Right hindlimb (tissue), 1 donor: Measurements from ENCODE around the gene ADAM29.
"Not testable (repeated sequence)": the region's sequence is repeated elsewhere in the genome, so short reads cannot be mapped to it uniquely, and the experiment has no call there.

Source experiments
- DNase-seq: peaks from one replicate; pipeline ENCODE4 v3.0.0-alpha.2; 2018

Gene ADAM29

DNA sequence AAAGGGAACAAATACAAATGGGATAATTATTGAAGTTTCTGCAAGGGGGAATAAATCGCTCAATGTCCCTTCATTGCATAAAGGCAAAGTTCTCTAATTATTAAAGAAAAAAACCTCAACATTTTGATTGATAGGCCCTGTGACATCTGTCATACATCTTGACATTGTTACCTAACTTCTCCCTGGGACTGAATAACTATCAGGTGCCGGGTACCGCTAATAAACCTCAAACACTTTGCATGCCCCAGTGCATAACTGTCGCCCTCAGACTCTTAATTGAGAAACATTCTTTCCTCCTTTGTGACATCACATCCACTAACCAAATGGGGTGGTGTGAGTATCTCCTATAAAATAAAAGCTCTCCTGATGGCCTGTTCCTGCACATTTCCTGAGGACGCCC lies at the start of gene ADAM29:
TSS of gene ADAM29 (plus strand) at position 301 of the 400 bp plus-strand sequence. CDS start 57,168 bp downstream, outside the sequence.
- no peak for DNase-seq

DNA sequence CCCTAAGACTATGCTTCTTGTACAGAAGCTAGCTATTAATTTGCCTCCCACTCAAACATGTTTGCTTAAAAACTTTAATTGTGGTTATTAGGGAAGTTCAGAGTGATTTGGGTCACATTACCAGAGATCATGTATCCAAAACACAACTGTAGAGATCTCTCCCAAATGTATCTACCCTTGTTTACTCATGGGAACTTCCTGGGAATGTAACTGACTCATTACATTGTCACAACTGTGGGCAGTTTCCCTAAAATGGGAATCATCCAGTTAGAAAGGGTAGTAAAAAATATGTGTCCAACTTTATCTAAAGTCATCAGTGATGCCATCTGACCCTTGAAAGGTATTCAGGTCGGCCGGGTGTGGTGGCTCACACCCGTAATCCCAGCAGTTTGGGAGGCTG lies 48.8 kb upstream of the ADAM29 start:
- DNase-seq = no peak

DNA sequence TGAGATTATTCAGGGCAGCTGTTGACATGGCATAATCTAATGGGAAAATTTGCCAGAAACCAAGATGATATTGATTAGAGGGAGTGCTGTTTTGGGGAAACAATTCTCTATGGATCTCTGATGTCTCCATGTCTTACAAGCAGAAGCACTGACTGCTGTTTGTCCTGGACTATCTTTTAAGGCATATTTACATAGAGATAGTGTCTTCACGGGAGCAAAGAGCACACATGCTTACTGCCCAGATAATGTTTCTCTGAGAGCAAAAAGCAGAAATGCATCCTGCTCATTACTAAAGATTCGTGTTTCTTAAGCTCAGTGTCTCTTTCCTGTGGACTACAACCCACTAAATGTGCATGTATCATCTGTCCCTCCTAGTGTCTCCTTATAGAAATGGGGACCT lies 47.8 kb upstream of the ADAM29 start:
- DNase-seq = no peak

- no peak for DNase-seq
These were observed 46.8 kb upstream of the ADAM29 start for GRCh38 chr4:174871407-174871806.

DNA sequence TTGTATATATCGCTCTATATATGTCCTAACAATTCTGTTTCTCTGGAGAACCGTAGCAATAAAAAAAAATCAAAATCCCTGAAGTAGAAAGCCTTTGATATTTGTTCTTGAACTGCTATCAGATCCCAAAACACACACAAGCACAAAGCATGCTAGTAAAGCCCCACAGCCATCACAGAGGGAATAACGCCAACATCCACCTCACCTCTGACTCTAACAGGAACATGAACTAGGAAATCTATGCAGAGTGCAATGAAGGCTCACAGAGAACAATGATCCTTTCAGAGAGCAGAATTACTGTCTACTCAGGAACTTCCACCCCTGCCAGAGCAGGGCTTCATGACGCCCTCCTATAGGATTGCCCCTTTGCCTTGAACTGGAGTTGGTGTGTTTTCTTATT lies 45.0 kb upstream of the ADAM29 start:
- DNase-seq = not testable (repeated sequence)

DNA sequence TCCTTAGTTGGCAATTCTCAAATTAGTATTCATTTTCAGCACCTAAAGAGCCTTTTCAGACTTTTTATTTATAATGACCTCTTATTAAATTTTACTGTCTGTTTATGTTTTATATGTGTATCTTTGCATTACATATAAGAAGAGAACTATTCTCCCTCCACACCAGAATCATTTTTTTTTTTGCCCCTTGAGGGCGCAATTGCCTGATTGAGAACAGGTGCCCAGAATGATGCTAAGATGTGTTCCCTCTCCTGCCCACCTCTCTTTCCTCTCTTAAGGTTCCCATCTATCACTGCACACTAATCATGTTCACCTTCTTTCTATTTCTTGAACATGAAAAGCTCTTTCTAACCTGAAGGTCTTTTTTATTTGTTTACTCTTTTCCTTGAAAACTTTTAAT lies 44.2 kb upstream of the ADAM29 start:
- no peak for DNase-seq

GRCh38 chr4:174874898-174875297 lies 43.3 kb upstream of the ADAM29 start:
- no peak for DNase-seq

DNA sequence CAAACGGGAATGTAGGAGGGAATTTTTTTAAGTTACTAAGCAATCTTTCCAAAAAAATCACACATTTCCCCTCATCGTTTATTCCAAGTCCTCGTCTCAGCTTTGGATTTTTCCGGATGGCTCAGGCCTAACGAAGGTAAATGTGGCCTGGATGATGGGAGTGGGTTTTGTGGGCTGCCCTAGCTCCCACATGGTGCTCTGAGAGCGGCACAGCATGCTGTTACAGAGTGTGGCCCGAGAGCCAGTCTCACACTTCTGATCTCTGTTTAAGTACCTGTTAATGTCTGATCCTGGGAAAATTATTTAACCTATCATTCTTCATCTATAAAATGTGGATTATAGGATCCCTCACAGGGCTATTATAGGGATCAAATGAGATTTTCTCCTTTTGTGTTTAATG lies 38.2 kb upstream of the ADAM29 start:
- DNase-seq = no peak

GRCh38 chr4:174882317-174882992 lies 35.7 kb upstream of the ADAM29 start:
- DNase-seq = no peak

DNA sequence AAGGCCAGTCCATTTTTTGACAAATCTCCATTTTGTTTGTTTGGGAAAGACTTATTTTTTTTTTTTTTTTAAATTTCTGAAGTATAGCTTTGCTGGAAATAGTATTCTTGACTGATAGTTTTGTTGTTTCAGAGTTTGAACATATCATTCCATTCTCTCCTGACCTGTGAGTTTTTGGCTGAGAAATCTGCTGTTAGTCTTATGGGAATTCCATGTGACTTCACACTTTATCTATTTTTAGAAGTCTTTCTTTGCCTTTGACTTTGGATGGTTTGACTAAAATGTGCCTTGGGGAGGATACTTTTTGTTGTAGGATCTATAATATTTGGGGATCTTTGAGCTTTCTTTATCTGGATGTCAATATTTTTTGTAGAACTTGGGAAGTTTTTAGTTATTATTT lies 10.7 kb upstream of the ADAM29 start:
- no peak for DNase-seq

DNA sequence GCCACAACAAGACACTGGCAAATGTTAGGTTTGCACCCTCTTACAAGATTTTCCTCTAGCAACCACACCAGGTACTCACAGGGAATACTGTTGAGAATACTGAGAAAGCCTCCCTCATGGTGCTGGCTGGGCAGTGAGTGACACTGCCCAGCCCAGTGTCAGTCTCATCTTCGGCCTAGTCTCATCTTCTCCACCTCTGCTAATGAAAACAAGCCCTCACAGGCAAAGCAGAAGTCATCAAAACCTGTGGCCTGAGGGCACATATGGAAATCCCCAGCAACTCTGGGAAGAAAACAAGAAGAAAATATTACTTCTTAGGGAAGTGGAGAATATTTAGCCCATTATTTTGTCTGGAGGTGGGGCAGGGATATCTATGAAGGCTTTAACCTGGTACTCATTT lies 7.9 kb upstream of the ADAM29 start:
- no peak for DNase-seq

DNA sequence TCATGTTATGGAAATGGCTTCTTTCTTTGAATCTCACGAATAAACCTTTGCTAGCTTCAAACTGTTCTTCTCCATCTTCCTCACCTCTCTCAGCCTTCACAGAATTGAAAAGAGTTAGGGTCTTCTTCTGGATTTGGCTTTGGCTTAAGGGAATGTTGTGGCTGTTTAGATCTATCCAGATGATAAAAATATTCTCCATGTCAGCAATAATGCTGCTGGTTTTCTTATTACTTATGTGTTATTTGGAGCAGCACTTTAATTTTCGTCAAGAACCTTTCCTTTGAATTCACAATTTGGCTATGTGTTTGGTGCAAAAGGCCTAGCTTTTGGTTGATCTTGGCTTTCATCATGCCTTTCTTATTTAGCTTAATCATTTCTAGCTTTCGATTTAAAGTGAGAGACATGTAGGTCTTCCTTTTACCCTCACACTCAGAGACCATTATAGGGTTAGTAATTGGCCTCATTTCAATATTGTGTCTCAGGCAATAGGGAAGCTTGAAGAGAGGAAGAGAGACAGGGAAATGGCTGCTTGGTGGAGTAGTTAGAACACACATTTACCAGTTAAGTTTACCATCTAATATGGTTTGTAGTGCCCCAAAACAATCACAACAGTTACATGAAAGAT lies 5.1 kb upstream of the ADAM29 start:
- DNase-seq = no peak

- no peak for DNase-seq
These were observed 1.8 kb downstream of the ADAM29 start for GRCh38 chr4:174919886-174920423.

DNA sequence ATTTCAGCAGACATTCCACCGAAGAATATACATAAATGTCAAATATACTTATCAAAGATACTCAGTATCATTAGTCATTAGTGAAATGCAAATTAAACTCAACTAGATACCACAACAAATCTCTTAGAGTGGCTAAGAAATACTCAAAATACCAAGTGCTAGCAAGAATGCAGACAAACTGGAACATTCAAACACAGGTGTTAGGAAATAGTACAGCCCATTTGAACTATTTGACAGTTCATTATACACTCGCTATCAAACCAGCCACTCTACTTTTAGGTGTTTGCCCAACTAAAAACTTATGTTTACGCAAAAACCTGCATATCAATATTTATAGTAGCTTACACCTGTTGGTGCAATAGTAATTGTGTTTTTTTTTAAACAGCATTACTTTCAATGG lies 8.8 kb downstream of the ADAM29 start:
- no peak for DNase-seq

DNA sequence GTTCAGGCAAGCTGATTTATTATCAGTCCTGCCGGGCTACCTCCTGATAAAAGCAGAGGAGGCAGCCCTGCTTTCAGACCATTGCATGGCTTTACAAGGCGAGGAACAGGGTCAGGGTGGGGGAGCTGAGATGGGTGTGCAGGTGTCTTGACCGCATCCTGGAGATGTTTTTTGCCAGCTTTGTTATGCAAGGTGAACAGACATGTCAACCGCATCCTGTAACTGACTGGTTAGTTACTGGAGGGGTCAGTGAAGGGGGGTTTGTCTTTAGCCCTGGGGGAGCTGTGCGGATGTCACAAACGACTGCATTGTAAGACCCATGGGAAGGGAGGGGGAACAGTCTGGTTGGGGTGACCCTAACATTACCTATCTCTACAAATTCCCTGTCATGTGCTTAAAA lies 10.0 kb downstream of the ADAM29 start:
- DNase-seq = no peak

- no peak for DNase-seq
These were observed 10.6 kb downstream of the ADAM29 start for GRCh38 chr4:174928575-174929253.

- no peak for DNase-seq
These were observed 11.2 kb downstream of the ADAM29 start for GRCh38 chr4:174929346-174929745.

GRCh38 chr4:174930895-174931294 lies 12.7 kb downstream of the ADAM29 start:
- no peak for DNase-seq

DNA sequence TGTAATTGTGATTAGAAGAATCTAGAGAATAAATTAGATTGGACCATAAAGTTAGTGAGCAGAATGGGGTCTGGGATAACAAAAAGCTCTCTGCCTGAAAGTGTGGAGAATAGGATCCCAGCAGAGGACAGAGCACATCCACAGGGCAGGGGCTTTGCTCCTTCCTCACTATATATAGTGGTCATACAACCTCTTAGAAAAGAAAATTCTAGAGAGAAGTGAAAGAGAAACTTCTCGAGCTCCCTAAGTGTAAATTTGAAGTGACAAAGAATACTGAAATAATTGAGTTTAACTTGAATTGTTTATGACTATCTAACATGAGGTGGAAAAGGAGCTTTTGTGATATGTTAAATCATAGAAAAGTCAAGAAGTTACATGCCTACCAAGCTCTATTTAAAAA lies 14.9 kb downstream of the ADAM29 start:
- DNase-seq = no peak

DNA sequence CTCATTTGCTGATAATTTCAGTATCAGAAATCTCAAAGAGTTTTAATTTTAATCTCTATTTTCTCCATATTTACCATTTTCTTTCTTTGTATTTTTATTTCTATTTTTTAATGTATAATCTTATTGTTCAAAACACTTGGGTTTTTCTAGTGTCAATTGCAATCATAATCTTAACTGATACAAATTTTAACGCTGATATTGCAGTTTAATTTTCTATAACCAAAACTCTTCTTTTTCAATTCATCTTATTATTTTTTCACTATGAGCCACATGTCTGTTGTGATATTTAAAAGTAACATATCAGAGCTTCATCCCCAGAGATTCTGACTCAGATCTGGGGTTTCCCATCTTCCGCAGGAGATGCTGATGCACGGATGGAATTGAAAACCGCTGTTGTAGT lies 16.2 kb downstream of the ADAM29 start:
- DNase-seq = no peak

- DNase-seq = no peak
These were observed 17.4 kb downstream of the ADAM29 start for GRCh38 chr4:174935607-174936006.

DNA sequence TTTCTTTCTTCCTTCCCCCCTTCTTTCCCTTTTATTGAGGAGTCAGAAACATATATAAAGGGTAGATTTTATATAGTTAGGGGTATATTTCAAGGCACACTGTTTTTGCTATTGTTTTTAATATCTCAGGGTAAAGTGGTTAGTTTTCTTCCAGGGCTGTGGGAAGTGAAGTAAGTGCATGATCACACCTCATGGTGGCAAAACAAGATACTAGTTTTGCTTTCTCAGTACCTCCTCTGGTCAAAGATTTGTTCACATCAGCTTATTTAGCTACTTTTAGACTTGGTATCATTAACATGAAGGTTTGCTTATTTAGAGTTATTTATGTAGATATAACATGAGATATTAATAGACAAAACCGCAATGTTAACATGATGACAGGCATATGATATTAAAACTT lies 21.8 kb downstream of the ADAM29 start:
- no peak for DNase-seq

GRCh38 chr4:174946246-174946645 lies 28.1 kb downstream of the ADAM29 start:
- no peak for DNase-seq

GRCh38 chr4:174948826-174949225 lies 30.7 kb downstream of the ADAM29 start:
- no peak for DNase-seq
